HepG2 (cell line): ENCODE measurements around the gene FNDC8. TPM values are rescaled to one million over a fixed set of nuclear protein-coding genes. Genes with fewer than 3 reads are reported as not detected.
A peak's percentile ranks its signal among the peaks of the same experiment; 100 is the strongest.

ENCODE experiments used
- ATAC-seq: fragments of 200-7000 bp; cut with Tn5 transposase; 3 replicates; pipeline ENCODE4 v1.9.1; 2020; ENCODE audit warnings: mild to moderate bottlenecking, moderate library complexity
- BruUV-seq: library from RNA; stranded (reverse); fragments of 400-500 nt; replicated peaks from 2 replicates; lab custom pipeline; 2021; lab: Mats Ljungman, UMichigan
- CTCF ChIA-PET: fragments of 300-600 bp; formaldehyde crosslinking; extraction: SDS; loops from one replicate; lab custom pipeline; 2021; ENCODE audit warnings: low total read pairs, inconsistent platforms, low intra/inter-chr PET ratio; lab: Yijun Ruan, JAX
- POLR2A ChIA-PET: fragments of 350-600 bp; sonication (Branson Sonifier 250); formaldehyde crosslinking; loops from one replicate; lab custom pipeline; 2020; ENCODE audit warnings: antibody characterized with exemption, inconsistent platforms; lab: Yijun Ruan, JAX
- DNase-seq: peaks from one replicate; pipeline ENCODE4 v3.0.0-alpha.2; 2015; ENCODE audit warnings: low spot score
- FAIRE-seq: peaks from 3 replicates; lab custom pipeline; 2011; peaks lifted over from hg19 to GRCh38; lab: Jason Lieb, UNC
- H2AFZ ChIP-seq: one replicate; pipeline ENCODE4 v1.6.1; 2011; ENCODE audit warnings: low read length, inconsistent platforms
- H3K27ac ChIP-seq: fragments of 300-600 bp; 3 replicates; pipeline ENCODE4 v1.8.0; 2011; ENCODE audit warnings: mixed run types, mild to moderate bottlenecking, mixed read lengths, low read length, inconsistent platforms; ENCODE audit not compliant: insufficient read depth; ENCODE audit errors: extremely low read length
- H3K27me3 ChIP-seq, 2 experiments: fragments of 200-600 bp in 1 of 2; 2 replicates in 1 of 2; 3 replicates in 1 of 2; pipeline versions ENCODE4 v1.6.0 to v1.8.0; 2011; ENCODE audit warnings: low read length in 2 of 2, mild to moderate bottlenecking in 2 of 2, moderate library complexity in 2 of 2, inconsistent platforms in 1 of 2; ENCODE audit not compliant: insufficient read depth in 2 of 2, control insufficient read depth in 1 of 2
- H3K36me3 ChIP-seq, 2 experiments: fragments of 200-600 bp in 1 of 2; replicated peaks in 1 of 2; 2 replicates in 1 of 2; 3 replicates in 1 of 2; pipeline versions ENCODE4 v1.5.1 to v1.8.0; 2011; ENCODE audit warnings: low read length in 2 of 2, inconsistent platforms in 1 of 2; ENCODE audit not compliant: insufficient read depth in 2 of 2, control insufficient read depth in 1 of 2
- H3K4me1 ChIP-seq: 2 replicates; pipeline ENCODE4 v1.5.1; 2012; ENCODE audit warnings: low read length, inconsistent platforms; ENCODE audit not compliant: insufficient read depth
- H3K4me2 ChIP-seq: 2 replicates; pipeline ENCODE4 v1.6.0; 2011; ENCODE audit warnings: low read depth, low read length, inconsistent platforms
- H3K4me3 ChIP-seq, 3 experiments: fragments of 200-600 bp in 1 of 3; sonication (generic), shearing (Covaris generic) in 1 of 3; replicated peaks in 1 of 3; 2 replicates each; pipeline ENCODE4 v1.5.1; 2011 to 2016; ENCODE audit warnings: low read length in 3 of 3, inconsistent platforms in 2 of 3, low read depth in 2 of 3, mild to moderate bottlenecking in 2 of 3, control low read depth in 1 of 3, mixed read lengths in 1 of 3; ENCODE audit not compliant: insufficient read depth in 1 of 3
- H3K79me2 ChIP-seq: one replicate; pipeline ENCODE4 v1.6.1; 2011; ENCODE audit warnings: low read length, inconsistent platforms; ENCODE audit not compliant: insufficient read depth
- H3K9ac ChIP-seq: 2 replicates; pipeline ENCODE4 v1.6.0; 2011; ENCODE audit warnings: mild to moderate bottlenecking, low read depth, low read length, inconsistent platforms; ENCODE audit not compliant: insufficient read depth
- H3K9me3 ChIP-seq: 2 replicates; pipeline ENCODE4 v1.5.1; 2012; ENCODE audit warnings: mild to moderate bottlenecking, low read length
- H4K20me1 ChIP-seq: 2 replicates; pipeline ENCODE4 v1.6.0; 2011; ENCODE audit warnings: inconsistent platforms, mild to moderate bottlenecking, low read length, moderate library complexity; ENCODE audit not compliant: insufficient read depth
- ARID5B ChIP-seq: IDR thresholded peaks from 2 replicates; pipeline ENCODE4 v1.4.0; 2020; ENCODE audit warnings: mild to moderate bottlenecking, missing genetic modification reagents
- BCL6 ChIP-seq: IDR thresholded peaks from 2 replicates; pipeline ENCODE4 v1.6.1; 2016; ENCODE audit warnings: missing genetic modification reagents, missing compliant biosample characterization
- ESRRA ChIP-seq: sonication (generic); formaldehyde crosslinking; IDR thresholded peaks from 2 replicates; pipeline ENCODE4 v1.5.1; 2020; ENCODE audit warnings: mild to moderate bottlenecking, low read depth, missing genetic modification reagents
- HBP1 ChIP-seq: IDR thresholded peaks from 2 replicates; pipeline ENCODE4 v1.6.1; 2016; ENCODE audit warnings: low read depth, control low read depth
- ISL2 ChIP-seq: sonication (generic); formaldehyde crosslinking; IDR thresholded peaks from 2 replicates; pipeline ENCODE4 v1.5.0; 2020; ENCODE audit warnings: missing genetic modification reagents
- JUND ChIP-seq: sonication (generic); formaldehyde crosslinking; IDR thresholded peaks from 2 replicates; pipeline ENCODE4 v1.8.0; 2022; ENCODE audit warnings: mild to moderate bottlenecking, missing genetic modification reagents
- MLX ChIP-seq: IDR thresholded peaks from 2 replicates; pipeline ENCODE4 v1.6.1; 2016
- NFAT5 ChIP-seq: sonication (generic); formaldehyde crosslinking; IDR thresholded peaks from 2 replicates; pipeline ENCODE4 v1.4.0; 2020; ENCODE audit warnings: missing genetic modification reagents
- ZBTB25 ChIP-seq: IDR thresholded peaks from 2 replicates; pipeline ENCODE4 v1.6.1; 2018; ENCODE audit warnings: missing genetic modification reagents
- WGBS: methylation state at CpG from one replicate; pipeline ENCODE4 v1.1.6; 2017; ENCODE audit warnings: low lambda C conversion rate; 5-methylcytosine and 5-hydroxymethylcytosine counted together
- in situ Hi-C: cut with HindIII; loops from 2 replicates; pipeline ENCODE4 v1.10.0; 2017; ENCODE audit warnings: low pct_unique_long_range_greater_than_20kb; ENCODE audit not compliant: extremely low pct_ligation_motif_present
- intact Hi-C: fragments of 100-400 bp; cut with micrococcal nuclease; formaldehyde crosslinking; loops from one replicate; pipeline ENCODE4 v1.10.0; 2022; ENCODE audit not compliant: unreplicated experiment
- polyA plus RNA-seq, 8 experiments: library from polyadenylated mRNA; depleted of rRNA in 3 of 8; stranded (reverse) in 7 of 8; unstranded in 1 of 8; fragments of >200 nt; fragmentation: Illumina TruSeq in 4 of 8; extraction: Trizol in 4 of 8; gene quantifications; 2 replicates each; pipeline versions ENCODE4 v1.2.1 to v1.2.3, GENCODE V29; 2011 to 2016; ENCODE audit warnings: low read depth in 4 of 8, missing spikeins in 1 of 8, mixed read lengths in 1 of 8; ENCODE audit not compliant: insufficient read depth in 1 of 8
- total RNA-seq, 5 experiments: library from RNA; depleted of rRNA; stranded (reverse); fragments of >200 nt; fragmentation: Illumina TruSeq; extraction: Trizol; gene quantifications; 2 replicates each; pipeline ENCODE4 v1.2.3, GENCODE V29; 2016; ENCODE audit warnings: low read depth in 1 of 5

The FNDC8 gene
- total and polyA plus RNA-seq, 2 of the 13 experiments (the other 11 are each of a cell fraction or from before 2014, with no cell fraction given): not detected

- intact Hi-C loops: no loop called here
- in situ Hi-C loops: no loop called here
- ATAC-seq (peak; percentile 72), FAIRE-seq (peak; percentile 55), DNase-seq (peak; percentile 85)
- Histone ChIP-seq H3K4me2 (peak overlapping the region; percentile 85), H3K79me2 (peaks cover 87% of the 10 kb centered on the region), H4K20me1 (no peaks in the 10 kb centered on the region), H3K9me3 (no peaks in the 10 kb centered on the region), H3K9ac (peak overlapping the region; percentile 57), H3K4me1 (peaks cover 90% of the 10 kb centered on the region), H3K27ac (peak overlapping the region; percentile 81), H2AFZ (no peak overlapping the region), H3K27me3 (no peaks in the 10 kb centered on the region; a peak in 1 of 5 replicates), H3K36me3 (no peaks in the 10 kb centered on the region; a peak in 1 of 5 replicates), H3K4me3 (peak overlapping the region; percentile 21 to 56 (median 43); a peak in 5 of 6 replicates)
- ChIA-PET CTCF (no interaction called here), POLR2A (interaction anchor here (0.8 to 2.7 kb wide), 7 partner anchors 11 to 94 kb away, joined by 3 to 54 read pairs (median 5); partner anchors contain the start of genes LIG3 and RFFL)
- no TSS peak for BruUV-seq
- 7% methylated on average over 2 of the region's 2 CpGs for WGBS
- TF ChIP-seq JUND (CRISPR knock-in tag): no peak
- no peak for TF ChIP-seq ZBTB25 (CRISPR knock-in tag)
- peak; percentile 17; the same call in 1 of the 2 replicates for TF ChIP-seq BCL6 (CRISPR knock-in tag)
- TF ChIP-seq ISL2: 0 out of 2 replicates have a peak, but pooled peaks have one; percentile 26
- TF ChIP-seq ESRRA: no peak
- no peak for TF ChIP-seq NFAT5 (CRISPR knock-in tag)
- TF ChIP-seq MLX (CRISPR knock-in tag): no peak
- TF ChIP-seq ARID5B: peak; percentile 64
- TF ChIP-seq HBP1 (CRISPR knock-in tag): 0 out of 2 replicates have a peak, but pooled peaks have one; percentile 19
Measured at GRCh38 chr17:35074711-35075707, 46.4 kb upstream of the FNDC8 start.
